Motor neuron (in vitro differentiated cells): ENCODE data around the gene C4orf17. TPM values are rescaled to one million over a fixed set of nuclear protein-coding genes. Genes with fewer than 3 reads are reported as not detected.
"Not testable (repeated sequence)": the region's sequence is repeated elsewhere in the genome, so short reads cannot be mapped to it uniquely, and the experiment has no call there.

ENCODE experiments used
- ATAC-seq, 8 experiments: fragments of 200-7000 bp; cut with Tn5 transposase; replicated peaks in 6 of 8; 2 replicates each; pipeline ENCODE4 v1.8.0; 2021; ENCODE audit warnings: mild to moderate bottlenecking in 8 of 8, moderate library complexity in 8 of 8
- H3K27ac ChIP-seq, 2 donors: fragments of 250-450 bp; sonication (Bioruptor Pico); 2 replicates each; pipeline ENCODE4 v1.9.0; 2021; ENCODE audit warnings: antibody characterized with exemption in 2 of 2, mild to moderate bottlenecking in 2 of 2, moderate library complexity in 1 of 2
- H3K4me1 ChIP-seq, 2 donors: fragments of 250-450 bp; sonication (Bioruptor Pico); replicated peaks in 1 of 2; 2 replicates each; pipeline ENCODE4 v1.6.1; 2021; ENCODE audit warnings: antibody characterized with exemption in 2 of 2, mild to moderate bottlenecking in 2 of 2, moderate library complexity in 1 of 2
- H3K4me3 ChIP-seq, 5 donors: fragments of 250-450 bp; sonication (Bioruptor Pico); 2 replicates each; pipeline ENCODE4 v1.9.0; 2021; ENCODE audit warnings: antibody characterized with exemption in 5 of 5, mild to moderate bottlenecking in 5 of 5, moderate library complexity in 4 of 5
- WGBS, 10 experiments: fragments of 450-650 bp; shearing (Covaris generic); methylation state at CpG; one replicate each; pipeline ENCODE4 v1.0.0; 2022; 5-methylcytosine and 5-hydroxymethylcytosine counted together
- in situ Hi-C, 9 experiments: fragments of 400-800 bp; cut with MboI; loops; one replicate each; pipeline ENCODE4 v1.15.0; 2021; ENCODE audit warnings: low sequenced_read_pairs in 9 of 9, low pct_unique_long_range_greater_than_20kb in 2 of 9; ENCODE audit not compliant: unreplicated experiment in 9 of 9
- total RNA-seq, 8 experiments: library from RNA; unstranded; fragments of 300-600 nt; gene quantifications; 2 replicates each; pipeline versions ENCODE4 v1.2.3 to v1.2.4, GENCODE V29; 2022

Gene C4orf17
- total RNA-seq, 8 experiments from 2014 or later = 0.05 to 0.27 (median 0.21) TPM; not detected in 4

GRCh38 chr4:99504804-99505502, 5.9 kb upstream of the C4orf17 start:
- Histone ChIP-seq H3K4me3 (no peak overlapping the region), H3K27ac (no peak overlapping the region), H3K4me1 (no peaks in the 10 kb centered on the region)
- WGBS, 10 experiments = 7 to 86% (median 81%) methylated on average over 1 to 3 of the region's 3 CpGs; no CpG with 5 or more reads in 5 of the 10 experiments
- ATAC-seq = no peak
- in situ Hi-C loops = no loop called here

- no peaks in the 10 kb centered on the region for H3K4me1 ChIP-seq
- in situ Hi-C loops = no loop called here
- peak in 3 of 8 experiments; percentile 42 to 75 (median 54) for ATAC-seq
- WGBS, 10 experiments = 42 to 100% (median 83%) methylated on average over 1 to 2 of the region's 2 CpGs; no CpG with 5 or more reads in 1 of the 10 experiments
- H3K4me3 ChIP-seq = no peak overlapping the region
- H3K27ac ChIP-seq = no peak overlapping the region
Observed at GRCh38 chr4:99506781-99507180, 4.0 kb upstream of the C4orf17 start.

GRCh38 chr4:99507349-99507748, 3.5 kb upstream of the C4orf17 start:
- Histone ChIP-seq H3K27ac (no peak overlapping the region), H3K4me3 (no peak overlapping the region), H3K4me1 (no peaks in the 10 kb centered on the region)
- ATAC-seq = no peak
- 0 to 88% (median 75%) methylated on average over 1 of the region's 1 CpG; no CpG with 5 or more reads in 5 of the 10 experiments for WGBS, 10 experiments
- in situ Hi-C loops = no loop called here

DNA sequence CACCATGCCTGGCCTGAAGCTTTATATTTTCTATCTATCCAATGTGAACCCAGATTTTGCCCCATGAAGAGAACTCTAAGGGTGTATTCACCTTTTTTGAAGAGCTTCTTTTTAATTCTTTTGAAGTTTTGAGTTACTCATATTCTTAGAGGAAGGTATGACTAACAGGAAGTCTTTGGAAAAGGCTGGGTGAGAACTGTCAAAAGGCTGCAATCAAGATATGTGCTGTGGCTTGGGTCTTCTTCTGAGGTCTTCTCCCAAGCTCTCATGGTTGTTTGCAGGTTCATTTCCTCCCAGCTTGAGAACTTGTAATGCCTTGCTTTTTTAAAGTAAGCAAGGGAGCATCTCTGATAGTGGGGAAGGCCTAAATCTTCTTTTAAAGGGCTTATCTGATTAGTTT, 3.1 kb upstream of the C4orf17 start:
- no peak for ATAC-seq

DNA sequence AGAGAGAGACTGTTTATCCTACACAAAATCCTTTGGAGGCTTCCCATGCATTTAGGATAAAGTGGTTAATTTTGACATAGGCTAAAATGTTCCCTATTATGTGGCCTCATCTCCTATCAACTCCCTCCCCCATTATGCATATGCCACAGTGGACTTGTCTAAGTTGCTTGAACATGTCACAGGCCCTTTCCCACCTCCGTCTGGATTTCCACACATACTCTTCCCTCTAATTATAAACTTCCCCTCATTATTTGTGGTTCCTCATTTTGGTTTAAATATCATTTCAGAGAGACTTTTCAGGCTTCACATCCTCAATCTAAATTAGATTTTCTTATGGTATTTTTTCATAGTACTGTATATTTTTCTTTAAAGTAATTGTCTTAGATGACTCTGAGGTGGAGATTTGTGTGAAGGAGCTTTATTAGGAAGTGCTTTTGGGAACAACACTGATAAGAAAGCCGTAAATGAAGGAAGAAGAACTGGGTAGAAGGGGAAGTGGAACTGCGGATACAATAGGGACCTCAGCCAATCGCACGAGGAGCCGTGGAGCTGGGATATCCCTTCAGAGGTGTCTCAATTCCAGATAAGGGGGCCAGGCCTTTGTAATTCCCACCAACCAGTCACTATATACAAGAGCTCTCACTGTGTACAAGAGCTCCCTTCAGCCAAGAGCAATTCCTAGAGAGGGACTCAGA, 7.9 kb downstream of the C4orf17 start:
- WGBS, 10 experiments = 27 to 88% (median 52%) methylated on average over 1 to 6 of the region's 6 CpGs; no CpG with 5 or more reads in 3 of the 10 experiments
- Histone ChIP-seq H3K4me3 (no peak overlapping the region), H3K27ac (no peak overlapping the region), H3K4me1 (no peaks in the 10 kb centered on the region)
- no peak for ATAC-seq
- in situ Hi-C loops = no loop called here

More for the DNA sequence above, 3.1 kb upstream of the C4orf17 start:
- Histone ChIP-seq H3K4me3 (no peak overlapping the region), H3K4me1 (no peaks in the 10 kb centered on the region), H3K27ac (no peak overlapping the region)
- in situ Hi-C loops = no loop called here

- H3K4me1 ChIP-seq = no peaks in the 10 kb centered on the region
- in situ Hi-C loops = no loop called here
- H3K4me3 ChIP-seq = no peak overlapping the region
- ATAC-seq = peak in 3 of 8 experiments; percentile 35 to 48 (median 45)
- H3K27ac ChIP-seq = peak overlapping the region in 1 of 2 donors; percentile 61
Observed at GRCh38 chr4:99529228-99529627, 18.4 kb downstream of the C4orf17 start.

- in situ Hi-C loops = no loop called here
- H3K4me1 ChIP-seq = no peaks in the 10 kb centered on the region
- H3K4me3 ChIP-seq = no peak overlapping the region
- no peak overlapping the region for H3K27ac ChIP-seq
- no peak for ATAC-seq
- 17 to 100% (median 80%) methylated on average over 2 to 3 of the region's 3 CpGs for WGBS, 10 experiments
Observed at GRCh38 chr4:99529956-99530355, 19.1 kb downstream of the C4orf17 start.

- 0 to 100% (median 85%) methylated on average over 1 to 3 of the region's 3 CpGs; no CpG with 5 or more reads in 2 of the 10 experiments for WGBS, 10 experiments
- H3K27ac ChIP-seq, in situ Hi-C loops, ATAC-seq, H3K4me3 ChIP-seq: not testable (repeated sequence)
- peaks cover 0 to 11% of the 10 kb centered on the region in 2 donors for H3K4me1 ChIP-seq
Observed at GRCh38 chr4:99534699-99535098, 23.9 kb downstream of the C4orf17 start.

DNA sequence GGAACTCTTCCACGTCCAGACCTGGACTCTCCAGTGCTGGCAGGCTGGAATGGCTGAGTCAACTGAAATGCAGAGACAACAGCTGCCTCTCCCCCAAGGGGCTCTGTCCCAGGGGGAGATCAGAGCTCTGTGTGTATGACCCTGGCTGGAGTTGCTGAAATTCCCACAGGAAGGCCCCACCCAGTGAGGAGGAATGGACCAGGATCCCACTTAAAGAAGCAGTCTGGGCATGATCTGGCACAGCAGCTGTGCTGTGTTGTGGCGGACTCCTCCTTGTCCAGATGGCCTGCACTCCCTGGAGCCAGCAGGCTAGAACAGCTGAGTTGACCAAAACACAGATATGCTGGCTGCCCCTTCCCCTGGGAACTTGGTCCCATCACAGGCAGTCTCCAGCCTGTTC, 25.4 kb downstream of the C4orf17 start:
- peak; percentile 18 to 96 (median 62) for ATAC-seq
- WGBS, 10 experiments = 0 to 100% (median 80%) methylated on average over 1 of the region's 2 CpGs; no CpG with 5 or more reads in 7 of the 10 experiments
- in situ Hi-C loops = no loop called here

DNA sequence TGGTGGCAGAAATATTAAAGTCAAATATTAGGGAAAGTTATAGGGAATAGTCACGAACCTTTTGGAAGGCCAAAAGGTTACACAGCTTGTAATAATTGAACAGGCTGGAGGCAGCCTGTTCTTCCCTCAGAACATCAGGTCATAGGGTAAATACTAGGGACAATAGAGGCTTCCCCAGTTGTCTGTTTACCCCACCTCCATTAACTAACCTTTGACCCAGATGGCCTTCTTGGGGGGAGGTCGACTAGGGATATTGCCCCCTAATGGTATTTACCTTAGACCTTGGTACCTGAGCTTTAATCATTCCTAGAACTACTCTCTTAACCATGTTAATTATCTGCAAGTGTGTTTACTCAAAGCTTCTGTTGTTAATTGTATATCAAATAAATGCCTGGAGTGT, 26.0 kb downstream of the C4orf17 start:
- WGBS, 10 experiments = 0 to 72% (median 25%) methylated on average over 1 to 2 of the region's 2 CpGs; no CpG with 5 or more reads in 3 of the 10 experiments
- Histone ChIP-seq H3K4me3 (no peak overlapping the region), H3K27ac (no peak overlapping the region), H3K4me1 (peaks cover 0 to 11% of the 10 kb centered on the region in 2 donors)
- in situ Hi-C loops = no loop called here
- no peak for ATAC-seq

More for the DNA sequence above, 25.4 kb downstream of the C4orf17 start:
- Histone ChIP-seq H3K4me1 (peaks cover 0 to 11% of the 10 kb centered on the region in 2 donors), H3K27ac (peak overlapping the region in 1 of 2 donors; percentile 8), H3K4me3 (no peak overlapping the region)

GRCh38 chr4:99537674-99538073, 26.9 kb downstream of the C4orf17 start:
- ATAC-seq = no peak
- peaks cover 0 to 11% of the 10 kb centered on the region in 2 donors for H3K4me1 ChIP-seq
- no peak overlapping the region for H3K27ac ChIP-seq
- H3K4me3 ChIP-seq = no peak overlapping the region
- 43 to 100% (median 76%) methylated on average over 1 to 4 of the region's 4 CpGs; no CpG with 5 or more reads in 1 of the 10 experiments for WGBS, 10 experiments
- in situ Hi-C loops = no loop called here

DNA sequence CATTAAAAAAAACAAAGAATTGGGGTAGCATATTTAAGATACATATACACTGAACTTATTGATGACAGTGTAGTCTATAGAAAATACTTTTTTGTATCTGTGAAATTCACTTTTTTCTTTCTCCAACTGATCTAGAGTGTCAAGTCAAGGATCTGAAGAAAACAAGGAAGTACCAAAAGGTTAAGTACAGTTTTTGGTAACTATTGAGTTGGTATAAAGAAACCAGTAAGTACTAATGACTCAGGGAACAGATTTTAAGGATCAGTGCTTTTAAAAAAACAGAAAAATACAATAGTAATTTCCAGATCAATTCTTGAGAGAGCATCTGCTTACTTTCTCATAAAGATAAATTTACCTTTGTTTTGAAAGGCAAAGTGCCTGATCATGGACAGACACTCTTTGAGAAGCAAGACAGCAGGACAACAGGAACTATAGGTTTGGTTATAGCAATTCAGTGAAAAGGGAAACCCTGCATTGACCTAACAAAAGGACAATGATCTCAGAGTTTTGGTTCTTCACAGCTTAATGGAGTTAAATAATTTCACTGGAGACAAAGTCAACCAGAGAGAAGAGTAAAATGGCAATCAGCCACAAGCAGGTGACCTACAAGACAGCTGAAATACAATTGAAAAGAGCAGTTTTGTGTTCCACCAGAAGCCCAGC, 29.6 kb downstream of the C4orf17 start:
- no peak for ATAC-seq
- Histone ChIP-seq H3K27ac (no peak overlapping the region), H3K4me1 (peaks cover 0 to 11% of the 10 kb centered on the region in 2 donors), H3K4me3 (no peak overlapping the region)
- in situ Hi-C loops = no loop called here

DNA sequence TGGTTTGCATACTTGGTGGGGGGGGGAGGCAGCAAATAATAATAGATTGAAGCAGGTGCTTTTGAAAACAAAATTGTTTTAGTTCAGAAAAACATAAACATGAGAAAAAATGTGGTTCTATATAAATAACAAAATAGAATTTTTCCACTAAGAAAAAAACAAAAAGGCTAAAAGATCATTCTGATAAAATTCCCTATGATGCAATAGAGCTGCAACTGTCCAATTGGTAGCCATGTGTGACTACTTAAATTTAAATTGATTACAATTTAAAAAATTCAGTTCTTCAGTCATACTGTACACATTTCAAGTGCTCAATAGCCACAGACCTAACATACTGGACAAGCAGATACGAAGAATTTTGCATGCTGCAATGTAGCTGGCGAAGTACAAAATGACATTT, 42.1 kb downstream of the C4orf17 start:
- ATAC-seq = no peak
- Histone ChIP-seq H3K4me1 (peaks cover 5 to 9% of the 10 kb centered on the region in 2 donors), H3K27ac (no peak overlapping the region), H3K4me3 (no peak overlapping the region)
- in situ Hi-C loops = loop anchor here in 2 of 9 experiments (25.0 kb wide), 1 partner anchor 259 kb away; the partner anchor contains the start of gene DAPP1 (in 2 of the 2)
- 80 to 100% (median 96%) methylated on average over 2 of the region's 2 CpGs for WGBS, 10 experiments
